GM23338 (cell line): ENCODE measurements around the gene FER. TPM values are rescaled to one million over a fixed set of nuclear protein-coding genes. Genes with fewer than 3 reads are reported as not detected.

Experiments used
- ATAC-seq: fragments of 200-7000 bp; cut with Tn5 transposase; 3 replicates; pipeline ENCODE4 v1.9.1; 2020
- DNase-seq: peaks from one replicate; pipeline ENCODE4 v3.0.0-alpha.2; 2015; ENCODE audit warnings: low spot score
- H2AFZ ChIP-seq: fragments of 200-600 bp; sonication (generic); 2 replicates; pipeline ENCODE4 v1.8.0; 2016; ENCODE audit warnings: antibody characterized with exemption, mild to moderate bottlenecking, moderate library complexity
- H3F3A ChIP-seq: fragments of 200-600 bp; sonication (generic); replicated peaks from 2 replicates; pipeline ENCODE4 v1.8.0; 2017; ENCODE audit warnings: antibody characterized with exemption, mixed run types, low read depth
- H3K27ac ChIP-seq: fragments of 200-600 bp; sonication (generic); 2 replicates; pipeline ENCODE4 v1.6.1; 2016; ENCODE audit warnings: low read depth
- H3K27me3 ChIP-seq: fragments of 200-600 bp; sonication (generic); 2 replicates; pipeline ENCODE4 v1.8.0; 2016; ENCODE audit warnings: mild to moderate bottlenecking, mixed run types, moderate library complexity; ENCODE audit not compliant: insufficient read depth
- H3K36me3 ChIP-seq: fragments of 200-600 bp; sonication (generic); 2 replicates; pipeline ENCODE4 v1.8.0; 2016; ENCODE audit warnings: mild to moderate bottlenecking; ENCODE audit not compliant: insufficient read depth
- H3K4me1 ChIP-seq: fragments of 200-600 bp; sonication (generic); 2 replicates; pipeline ENCODE4 v1.8.0; 2016; ENCODE audit warnings: mild to moderate bottlenecking, moderate library complexity; ENCODE audit not compliant: insufficient read depth
- H3K4me2 ChIP-seq: fragments of 200-600 bp; sonication (generic); 2 replicates; pipeline ENCODE4 v1.7.1; 2017; ENCODE audit warnings: mixed run types
- H3K4me3 ChIP-seq: fragments of 200-600 bp; sonication (generic); 2 replicates; pipeline ENCODE4 v1.6.1; 2016; ENCODE audit warnings: mixed run types
- H3K79me2 ChIP-seq: fragments of 200-600 bp; sonication (generic); replicated peaks from 2 replicates; pipeline ENCODE4 v1.8.0; 2017; ENCODE audit warnings: mild to moderate bottlenecking; ENCODE audit not compliant: insufficient read depth
- H3K9me2 ChIP-seq: fragments of 200-600 bp; sonication (generic); 2 replicates; pipeline ENCODE4 v1.8.0; 2017; ENCODE audit not compliant: insufficient read depth
- H4K20me1 ChIP-seq: fragments of 200-600 bp; sonication (generic); replicated peaks from 2 replicates; pipeline ENCODE4 v1.8.0; 2017; ENCODE audit warnings: mild to moderate bottlenecking; ENCODE audit not compliant: insufficient read depth
- H3K27ac Mint-ChIP-seq: 2 replicates; pipeline ENCODE4 v1.8.0; 2020; ENCODE audit warnings: inconsistent platforms, mild to moderate bottlenecking, moderate library complexity, mixed read lengths
- H3K27me3 Mint-ChIP-seq: 3 replicates; pipeline ENCODE4 v1.8.0; 2022; ENCODE audit warnings: low read depth, mild to moderate bottlenecking, moderate library complexity, mixed read lengths, inconsistent platforms; ENCODE audit not compliant: insufficient read depth, poor library complexity
- H3K36me3 Mint-ChIP-seq: 3 replicates; pipeline ENCODE4 v1.8.0; 2021; ENCODE audit warnings: low read depth, mild to moderate bottlenecking, inconsistent platforms, moderate library complexity, mixed read lengths
- H3K4me1 Mint-ChIP-seq: 3 replicates; pipeline ENCODE4 v1.8.0; 2020; ENCODE audit warnings: mild to moderate bottlenecking, inconsistent platforms, mixed read lengths
- H3K4me3 Mint-ChIP-seq: 3 replicates; pipeline ENCODE4 v1.8.0; 2021; ENCODE audit warnings: moderate library complexity, mild to moderate bottlenecking, inconsistent platforms, mixed read lengths
- H3K9me3 Mint-ChIP-seq: 3 replicates; pipeline ENCODE4 v1.8.0; 2020; ENCODE audit warnings: moderate library complexity, mild to moderate bottlenecking, inconsistent platforms, mixed read lengths
- CTCF ChIP-seq, 2 experiments: fragments of 200-600 bp in 1 of 2; sonication (generic) in 1 of 2; conservative IDR thresholded peaks; 2 replicates each; pipeline versions ENCODE4 v1.5.1 to v1.6.1; 2016 to 2017; ENCODE audit warnings: antibody characterized with exemption in 2 of 2, low read depth in 2 of 2, mild to moderate bottlenecking in 2 of 2, moderate library complexity in 1 of 2
- EZH2phosphoT487 ChIP-seq: fragments of 200-600 bp; sonication (generic); IDR thresholded peaks from one replicate; pipeline ENCODE4 v1.8.1; 2018; ENCODE audit warnings: antibody characterized with exemption; ENCODE audit not compliant: unreplicated experiment
- NANOG ChIP-seq: IDR thresholded peaks from 2 replicates; pipeline ENCODE4 v1.6.1; 2016; ENCODE audit warnings: antibody characterized with exemption, borderline replicate concordance
- REST ChIP-seq: IDR thresholded peaks from one replicate; pipeline ENCODE4 v1.6.1; 2018; ENCODE audit warnings: antibody characterized with exemption; ENCODE audit not compliant: unreplicated experiment
- STAT1 ChIP-seq: IDR thresholded peaks from one replicate; pipeline ENCODE4 v1.6.1; 2016; ENCODE audit warnings: antibody characterized with exemption; ENCODE audit not compliant: unreplicated experiment
- ZNF331 ChIP-seq: fragments of 250-450 bp; sonication (Bioruptor Pico); IDR thresholded peaks from 2 replicates; pipeline ENCODE4 v1.5.0; 2020; ENCODE audit warnings: low read depth, mild to moderate bottlenecking, moderate library complexity
- ZNF462 ChIP-seq: fragments of 250-450 bp; sonication (Bioruptor Pico); IDR thresholded peaks from 2 replicates; pipeline ENCODE4 v1.5.0; 2020; ENCODE audit warnings: mild to moderate bottlenecking, moderate library complexity
- polyA plus RNA-seq: library from polyadenylated mRNA; unstranded; fragments of >200 nt; fragmentation: Nextera tagmentation; extraction: Ambion mirVana; gene quantifications from 2 replicates; pipeline ENCODE4 v1.2.1, GENCODE V29; 2016
- total RNA-seq: library from RNA; depleted of rRNA; stranded (reverse); fragments of >200 nt; shearing (Covaris generic); gene quantifications from 2 replicates; pipeline ENCODE4 v1.2.3, GENCODE V29; 2014

The FER gene
- total and polyA plus RNA-seq, 2 experiments from 2014 or later = 17.4 to 34.8 TPM

- H3K4me3 Mint-ChIP-seq = no peak overlapping the region
- ATAC-seq (no peak), DNase-seq (no peak)
- H2AFZ ChIP-seq = no peak overlapping the region
- H3K79me2 ChIP-seq = no peaks in the 10 kb centered on the region
- H3K27ac ChIP-seq = no peak overlapping the region
- H3K4me2 ChIP-seq = no peak overlapping the region
- no peak for TF ChIP-seq CTCF (conservative IDR thresholded peaks at IDR 0.05; ENCODE audit: low read depth in 2 of 2)
- TF ChIP-seq STAT1 = no peak
- TF ChIP-seq EZH2phosphoT487 = no peak
- TF ChIP-seq NANOG = no peak
- TF ChIP-seq REST = no peak
- no peak for TF ChIP-seq ZNF331 (CRISPR knock-in tag)
- TF ChIP-seq ZNF462 (CRISPR knock-in tag) = no peak
- H3K27me3 ChIP-seq = no peaks in the 10 kb centered on the region
- no peaks in the 10 kb centered on the region for H3F3A ChIP-seq
- H3K27me3 Mint-ChIP-seq = no peaks in the 10 kb centered on the region
- H3K4me1 Mint-ChIP-seq = no peaks in the 10 kb centered on the region
- no peaks in the 10 kb centered on the region for H4K20me1 ChIP-seq
- H3K9me3 Mint-ChIP-seq = peaks cover 5% of the 10 kb centered on the region; the same call in 2 of the 3 replicates
- H3K36me3 Mint-ChIP-seq = peaks cover 5% of the 10 kb centered on the region
- no peaks in the 10 kb centered on the region for H3K4me1 ChIP-seq
- no peaks in the 10 kb centered on the region for H3K36me3 ChIP-seq
- no peaks in the 10 kb centered on the region for H3K9me2 ChIP-seq
- H3K4me3 ChIP-seq = no peak overlapping the region
- H3K27ac Mint-ChIP-seq = no peak overlapping the region
Observed at GRCh38 chr5:108867656-108868055, 120.0 kb downstream of the FER start.
